ENCODE results near the gene TCP11L1.

TCP11L1 gene, protein sequence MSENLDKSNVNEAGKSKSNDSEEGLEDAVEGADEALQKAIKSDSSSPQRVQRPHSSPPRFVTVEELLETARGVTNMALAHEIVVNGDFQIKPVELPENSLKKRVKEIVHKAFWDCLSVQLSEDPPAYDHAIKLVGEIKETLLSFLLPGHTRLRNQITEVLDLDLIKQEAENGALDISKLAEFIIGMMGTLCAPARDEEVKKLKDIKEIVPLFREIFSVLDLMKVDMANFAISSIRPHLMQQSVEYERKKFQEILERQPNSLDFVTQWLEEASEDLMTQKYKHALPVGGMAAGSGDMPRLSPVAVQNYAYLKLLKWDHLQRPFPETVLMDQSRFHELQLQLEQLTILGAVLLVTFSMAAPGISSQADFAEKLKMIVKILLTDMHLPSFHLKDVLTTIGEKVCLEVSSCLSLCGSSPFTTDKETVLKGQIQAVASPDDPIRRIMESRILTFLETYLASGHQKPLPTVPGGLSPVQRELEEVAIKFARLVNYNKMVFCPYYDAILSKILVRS

DNA sequence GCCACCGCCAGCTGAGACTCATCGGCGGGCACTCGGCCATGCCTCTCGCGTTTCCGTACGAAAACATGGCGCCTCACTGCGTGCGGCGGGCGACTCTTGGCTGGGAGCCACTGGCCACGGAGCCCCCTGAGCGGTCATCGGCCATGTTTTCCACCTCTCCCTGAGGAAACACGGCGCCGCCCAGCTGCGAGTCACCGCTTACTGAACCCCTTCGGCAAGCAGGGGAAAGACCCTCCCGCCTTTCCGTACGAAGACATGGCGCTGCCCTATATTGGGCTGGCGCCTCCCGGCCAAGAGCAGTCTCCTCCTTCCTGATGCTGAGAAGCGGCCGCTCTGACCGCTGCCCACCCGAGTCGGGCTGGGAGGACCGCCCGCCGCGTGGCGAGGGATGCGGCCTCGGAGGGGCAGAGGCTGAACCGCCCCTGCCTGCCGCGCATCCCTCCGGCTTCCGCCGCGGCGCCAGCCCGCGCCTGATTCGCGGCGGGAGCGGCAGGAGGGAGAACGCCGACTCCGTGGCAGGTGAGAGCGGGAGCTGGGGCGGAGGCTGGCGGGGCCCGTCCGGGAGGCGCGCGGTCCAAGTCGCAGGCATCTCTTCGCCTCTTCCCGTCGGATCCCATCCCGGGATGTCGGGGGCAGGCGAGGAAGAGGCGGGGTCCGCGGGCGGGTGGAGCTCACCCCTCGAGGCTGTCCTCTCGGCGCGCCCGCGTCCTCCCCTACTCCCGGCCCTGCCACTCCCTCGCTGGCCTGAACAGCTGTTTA is at the start of gene TCP11L1:
TSS of gene TCP11L1 (plus strand) at position 299 of the 759 bp plus-strand sequence. CDS start 4,202 bp downstream, outside the sequence.
- peak; percentile 96 for DNase-seq

DNA sequence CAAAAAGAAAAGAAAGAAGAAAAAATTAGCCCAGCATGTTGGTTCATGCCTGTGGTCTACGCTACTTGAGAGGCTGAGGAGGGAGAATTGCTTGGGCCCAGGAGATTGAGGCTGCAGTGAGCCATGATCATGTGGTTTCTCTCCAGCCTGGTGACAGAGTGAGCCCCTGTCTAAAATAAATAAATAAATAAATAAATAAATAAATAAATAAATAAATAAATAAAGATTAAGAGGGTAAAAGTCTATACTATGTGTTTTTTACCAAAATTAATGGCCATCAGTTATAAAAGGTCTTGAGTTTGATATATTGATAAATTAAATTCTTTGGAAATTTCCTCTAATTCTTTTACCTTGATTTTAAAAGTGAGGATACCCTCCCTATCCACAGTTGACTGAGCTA is 48.9 kb upstream of the TCP11L1 start:
- no peak for DNase-seq

DNA sequence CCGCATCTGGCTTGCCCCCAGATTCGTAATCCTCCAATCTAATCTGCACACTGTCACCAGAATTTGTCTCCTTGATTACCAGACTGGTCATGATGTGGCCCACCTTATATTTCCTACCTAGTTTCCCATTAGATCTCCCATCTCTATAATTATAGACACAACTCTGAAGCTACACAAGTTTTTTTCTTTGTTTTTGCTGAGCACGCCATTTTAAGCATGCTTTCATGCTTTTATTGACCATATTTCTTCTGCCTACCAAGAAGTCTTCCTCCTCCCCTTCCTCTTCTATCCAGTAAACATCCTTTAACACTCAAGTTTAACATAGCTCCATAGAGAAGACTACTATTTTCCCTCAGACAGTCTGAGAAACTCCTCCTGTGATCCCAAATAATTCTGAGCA is 47.9 kb upstream of the TCP11L1 start:
- no peak for DNase-seq

DNA sequence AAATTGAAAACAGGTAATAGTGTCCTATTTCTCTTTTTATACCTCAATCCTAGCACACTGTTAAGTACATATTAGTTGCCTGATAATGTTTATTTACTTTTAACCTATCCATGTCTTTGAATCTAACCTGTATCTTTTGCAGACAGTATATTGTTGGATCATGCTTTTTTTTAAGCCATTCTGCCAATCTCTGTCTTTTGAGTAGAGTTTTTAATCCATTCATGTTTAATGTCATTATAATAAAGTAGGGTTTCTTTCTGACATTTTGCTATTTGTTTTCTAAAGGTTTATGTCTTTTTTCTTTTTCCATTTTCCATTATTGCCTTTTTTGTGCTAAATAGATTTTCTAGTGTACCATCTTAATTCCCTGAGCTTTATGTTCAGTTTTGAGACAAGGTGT is 47.5 kb upstream of the TCP11L1 start:
- no peak for DNase-seq

DNA sequence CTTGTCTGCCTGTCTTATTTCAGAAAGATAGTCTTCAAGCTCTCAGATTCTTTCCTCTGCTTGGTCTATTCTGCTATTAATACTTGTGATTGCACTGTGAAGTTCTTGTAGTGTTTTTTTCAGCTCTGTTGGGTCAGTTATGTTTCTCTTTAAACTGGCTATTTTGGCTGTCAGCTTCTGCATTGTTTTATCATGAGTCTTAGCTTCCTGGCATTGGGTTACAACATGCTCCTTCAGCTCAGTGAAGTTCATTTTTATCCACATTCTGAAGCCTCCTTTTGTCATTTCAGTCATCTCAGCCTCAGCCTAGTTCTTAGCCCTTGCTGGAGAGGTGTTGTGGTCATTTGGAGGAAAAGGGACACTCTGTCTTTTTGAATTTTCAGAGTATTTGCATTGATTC is 39.2 kb upstream of the TCP11L1 start:
- no peak for DNase-seq

DNA sequence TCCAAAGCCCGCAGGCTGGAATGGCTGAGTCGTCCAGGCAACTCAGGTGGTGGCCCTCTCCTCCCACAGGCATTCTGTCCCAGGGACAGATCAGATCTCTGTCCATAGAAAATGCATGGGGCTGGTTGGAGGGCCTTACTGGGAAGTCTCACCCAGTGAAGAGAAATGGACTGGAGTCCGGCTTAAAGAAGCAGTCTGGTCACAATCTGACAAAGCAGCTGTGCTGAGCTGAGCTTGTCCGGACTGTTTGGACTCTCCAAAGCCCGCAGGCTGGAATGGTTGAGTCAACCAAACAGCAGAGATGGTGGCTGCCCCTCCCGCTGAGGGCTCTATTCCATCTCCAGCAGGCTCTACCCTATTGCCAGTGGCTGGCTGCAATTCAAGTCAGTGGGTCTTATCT is 38.1 kb upstream of the TCP11L1 start:
- DNase-seq = no peak

DNA sequence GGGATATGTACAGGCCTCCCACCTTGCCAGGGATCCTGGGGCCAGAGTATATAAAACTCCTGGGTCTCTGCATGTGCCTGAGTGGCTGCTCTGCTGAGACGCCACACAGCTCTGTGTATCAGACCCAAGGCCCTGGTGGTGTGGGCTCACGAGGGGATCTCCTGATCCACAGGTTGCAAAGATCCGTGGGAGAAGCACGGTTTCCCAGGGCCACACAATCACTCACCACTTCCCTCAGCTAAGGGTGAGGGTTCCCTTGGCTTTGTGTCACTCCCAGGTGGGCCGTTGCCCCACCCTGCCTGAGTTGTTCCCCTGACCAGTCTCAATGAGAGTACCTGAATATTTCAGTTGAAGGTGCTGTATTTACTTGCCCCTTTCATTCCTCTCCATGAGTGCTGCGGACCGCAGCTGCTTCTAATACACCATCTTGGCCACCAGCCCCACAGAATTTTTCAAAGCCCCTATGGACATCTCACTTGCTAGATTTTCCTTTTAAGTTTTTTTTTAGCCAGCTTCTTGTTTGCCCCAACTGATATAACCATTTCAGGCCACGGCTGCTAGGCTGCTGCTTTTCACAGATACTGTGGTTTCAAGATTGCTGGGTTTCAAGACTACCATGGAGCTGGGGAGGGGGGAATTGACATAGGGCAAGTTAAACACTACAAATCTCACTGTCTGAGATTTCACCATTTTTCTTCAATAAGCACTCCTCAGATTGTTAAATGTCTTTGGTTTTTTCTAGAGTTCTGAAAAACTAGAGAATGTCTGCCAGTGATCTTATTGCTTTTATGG is 37.4 kb upstream of the TCP11L1 start:
- DNase-seq = peak; percentile 18

DNA sequence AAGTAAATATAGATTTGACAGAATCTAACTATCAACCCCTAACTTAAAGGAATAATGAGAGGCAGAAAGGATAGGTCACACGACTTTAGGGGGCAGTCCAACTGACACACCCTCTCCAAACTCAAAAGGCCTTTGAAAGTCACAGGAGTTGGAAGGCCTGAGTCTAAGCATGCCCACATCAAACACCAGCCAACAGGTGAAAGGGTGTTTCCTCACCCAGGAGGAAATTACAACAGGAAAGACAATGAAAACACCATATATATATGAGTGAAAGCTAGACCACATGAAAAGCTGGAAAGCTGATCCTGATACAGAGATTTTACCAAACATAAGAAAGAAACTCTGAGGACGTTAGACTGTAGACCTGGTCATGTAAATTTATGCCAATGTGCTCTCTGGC is 34.2 kb upstream of the TCP11L1 start:
- DNase-seq = no peak

DNA sequence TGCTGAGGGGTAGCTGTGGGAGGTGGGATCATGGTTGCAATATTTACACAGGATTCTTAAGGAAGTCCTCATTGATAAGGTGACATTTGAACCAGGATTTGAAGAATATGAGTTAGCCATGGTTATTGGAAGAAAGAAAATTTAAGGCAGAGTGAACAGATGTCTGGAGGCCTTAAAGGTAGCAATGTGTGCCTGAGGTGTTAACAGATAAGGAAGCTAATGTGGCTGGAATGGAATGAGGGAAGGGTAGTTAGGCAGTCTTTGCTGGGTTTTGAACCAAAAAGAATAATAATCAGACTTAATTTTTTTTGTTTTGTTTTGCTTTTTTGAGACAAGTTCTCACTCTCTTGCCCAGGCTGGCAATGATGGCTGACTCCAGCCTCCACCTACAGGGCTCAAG is 33.4 kb upstream of the TCP11L1 start:
- DNase-seq = no peak

DNA sequence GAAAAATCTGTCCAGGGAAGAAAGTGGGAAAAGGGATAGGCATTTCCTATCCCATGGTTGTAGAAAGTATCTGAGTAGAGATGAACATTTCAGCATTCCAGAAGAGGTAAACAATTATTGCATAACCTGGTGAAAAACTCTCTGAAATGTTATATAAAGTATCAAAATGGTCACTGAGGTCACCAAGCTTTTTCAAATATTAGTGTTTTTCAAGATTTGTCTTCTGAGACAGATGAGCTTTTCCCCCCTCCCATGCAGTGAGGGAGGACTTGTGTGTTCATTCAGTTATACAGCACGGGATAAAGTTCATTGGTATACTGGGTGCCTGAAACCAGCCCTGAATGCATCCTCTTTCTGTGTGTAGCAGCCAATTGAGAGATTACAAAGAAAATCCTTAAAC is 25.6 kb upstream of the TCP11L1 start:
- DNase-seq = no peak

DNA sequence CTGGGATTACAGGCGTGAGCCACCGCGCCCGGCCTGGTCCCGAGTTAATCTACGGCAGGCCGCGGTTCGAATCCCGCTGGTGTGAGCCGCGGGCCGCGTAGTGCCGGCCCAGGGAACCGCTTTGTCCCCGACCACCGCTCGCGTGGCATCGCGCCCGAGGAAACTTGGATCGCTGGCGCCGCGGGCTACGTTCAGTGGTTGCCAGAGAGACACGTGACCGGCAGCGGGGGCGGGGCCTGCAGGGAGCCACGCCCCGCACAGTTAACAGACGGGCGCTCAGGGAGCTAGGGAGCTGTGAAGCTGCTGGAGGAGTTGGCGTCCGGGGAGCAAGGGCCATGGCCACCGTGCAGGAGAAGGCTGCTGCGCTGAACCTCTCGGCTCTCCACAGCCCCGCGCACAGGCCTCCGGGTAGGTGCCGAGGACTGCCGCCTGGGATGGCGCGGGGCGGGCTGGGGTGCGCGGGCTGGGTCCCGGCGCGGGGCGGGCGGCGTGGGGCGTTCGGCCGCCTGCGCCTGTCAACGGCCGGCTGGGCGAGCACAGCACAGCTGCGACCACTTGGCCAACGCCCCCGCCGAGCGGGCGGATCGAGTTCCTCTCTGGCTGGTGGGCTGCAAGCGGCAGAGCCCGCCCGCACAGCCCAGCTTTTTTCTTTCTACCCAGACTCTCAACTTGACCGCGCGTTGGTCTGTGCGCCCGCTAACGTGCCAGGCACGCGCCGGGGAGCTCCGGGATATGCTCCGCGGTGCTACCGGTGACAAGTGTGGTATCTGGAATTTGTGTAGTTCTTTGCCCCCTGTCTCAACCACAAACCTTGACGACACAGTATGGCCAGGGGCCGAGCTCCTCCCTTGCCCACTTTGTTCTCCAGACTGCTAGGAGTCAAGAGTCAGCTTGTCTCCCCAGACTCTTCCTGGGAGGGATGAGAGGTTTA is 23.5 kb upstream of the TCP11L1 start, which contains the start of gene DEPDC7:
TSS of gene DEPDC7 (plus strand) at position 258 of the 931 bp plus-strand sequence. CDS start at position 336, 78 bp downstream.
- DNase-seq = peak; percentile 93

DNA sequence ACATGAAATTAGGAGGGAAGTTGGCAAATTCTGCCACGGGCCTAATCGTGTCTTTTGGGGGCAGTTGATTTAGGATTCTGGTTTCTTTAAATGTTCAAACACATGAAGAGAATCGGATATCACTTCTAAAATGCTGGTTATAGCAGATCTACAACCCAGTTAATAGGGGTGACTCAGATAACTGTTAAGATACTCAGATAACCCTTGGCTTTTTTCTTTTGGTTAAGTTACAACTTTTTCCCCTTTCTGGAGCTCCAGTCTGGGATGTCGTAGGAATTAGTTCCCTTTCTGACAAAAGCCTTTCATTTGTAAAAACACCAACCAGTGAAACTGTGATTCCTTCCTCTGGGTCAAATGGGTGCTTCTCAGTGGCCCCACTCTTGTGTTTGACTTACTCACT is 22.7 kb upstream of the TCP11L1 start:
- no peak for DNase-seq

DNA sequence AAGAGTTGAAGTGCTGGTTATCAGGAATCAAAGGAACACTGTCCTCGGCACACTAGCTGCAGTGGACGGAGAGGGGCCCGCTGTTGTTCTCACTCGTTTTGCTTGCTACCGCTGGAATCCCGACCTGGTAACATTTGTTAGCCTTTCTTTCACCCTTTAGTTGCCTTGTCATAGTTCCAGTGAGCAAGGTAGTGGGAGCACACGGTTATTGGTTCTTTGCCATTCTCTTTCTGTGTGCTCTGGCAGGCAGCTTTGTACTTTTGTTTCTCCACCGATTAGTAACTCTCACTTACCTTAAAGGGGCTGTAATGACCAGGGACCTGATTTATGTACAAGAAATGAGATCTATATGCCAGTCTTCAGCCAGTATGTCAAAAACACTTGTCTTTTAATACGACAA is 21.9 kb upstream of the TCP11L1 start:
- DNase-seq = no peak

DNA sequence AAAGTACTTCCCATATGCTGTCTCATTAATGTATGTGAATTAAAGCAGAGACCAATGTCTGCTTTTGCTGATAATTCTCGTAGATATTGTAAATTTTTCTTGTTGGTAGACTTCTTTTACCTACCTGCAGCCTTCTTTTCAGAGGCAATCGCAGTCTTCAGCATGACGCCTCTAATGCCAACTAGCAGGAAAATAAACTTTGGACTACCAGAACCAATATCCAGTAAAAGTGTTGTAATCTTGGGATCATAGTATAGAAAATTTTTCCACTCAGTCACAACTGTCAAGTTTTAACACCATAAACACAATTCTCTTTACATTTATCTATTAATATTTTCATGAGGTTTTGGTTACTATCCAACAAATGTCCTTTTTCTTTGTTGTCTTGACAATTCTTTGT is 21.4 kb upstream of the TCP11L1 start:
- DNase-seq = no peak

DNA sequence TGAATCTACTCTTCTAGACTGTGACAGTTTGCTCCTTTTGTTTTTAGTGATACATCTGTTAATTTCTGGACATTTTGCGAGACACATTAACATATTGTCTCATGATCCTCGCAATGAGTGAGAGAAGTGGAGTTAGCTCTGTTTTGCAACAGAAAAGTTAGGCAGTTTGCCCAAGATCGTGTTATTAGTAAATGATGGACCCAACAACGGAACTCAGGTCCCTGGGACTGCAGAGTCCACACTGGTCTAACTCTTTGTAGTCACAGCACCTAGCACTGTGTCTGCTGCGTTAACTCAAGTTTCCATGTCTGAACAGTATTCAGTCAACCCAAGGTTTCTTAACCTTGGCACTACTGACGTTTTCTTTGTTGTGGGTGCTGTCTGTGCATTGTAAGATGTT is 20.5 kb upstream of the TCP11L1 start:
- DNase-seq = no peak

DNA sequence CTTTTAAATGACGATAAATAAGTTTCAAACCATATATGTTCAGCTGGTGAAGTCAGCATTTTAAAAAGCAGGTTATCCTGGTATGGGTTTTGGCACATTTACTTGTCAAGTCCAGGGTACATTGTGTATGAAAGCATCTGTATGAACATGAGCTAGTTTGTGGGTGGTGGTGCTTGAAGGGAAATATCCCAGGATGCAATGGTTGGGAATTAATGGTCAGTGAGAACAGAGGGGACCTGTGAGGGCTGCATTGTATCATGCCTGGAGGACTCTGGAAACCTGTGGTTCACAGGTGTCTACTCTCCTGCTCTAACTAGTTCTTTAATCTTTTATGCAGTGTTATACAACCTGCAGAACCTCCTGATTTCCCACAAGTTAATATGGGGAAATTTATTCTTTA is 17.9 kb upstream of the TCP11L1 start:
- no peak for DNase-seq

DNA sequence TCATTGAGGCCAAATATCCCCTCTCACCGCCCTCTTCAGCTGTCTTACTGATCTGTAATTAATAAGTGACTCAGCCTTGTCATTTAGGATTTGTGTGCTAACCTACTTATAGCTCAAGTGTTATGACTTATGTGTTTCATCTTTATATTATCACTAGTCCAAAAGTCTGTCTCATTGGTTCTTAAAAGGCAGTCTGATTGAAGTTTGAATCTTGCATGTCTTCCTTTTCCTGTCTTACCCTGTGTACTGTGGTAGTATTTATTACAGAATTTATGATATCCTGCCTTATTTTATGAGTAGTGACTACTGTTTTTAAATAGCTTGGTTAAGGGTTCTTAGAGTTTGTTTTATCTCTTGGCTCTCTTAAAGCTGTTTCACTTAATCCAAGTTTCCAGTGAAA is 17.4 kb upstream of the TCP11L1 start:
- no peak for DNase-seq

DNA sequence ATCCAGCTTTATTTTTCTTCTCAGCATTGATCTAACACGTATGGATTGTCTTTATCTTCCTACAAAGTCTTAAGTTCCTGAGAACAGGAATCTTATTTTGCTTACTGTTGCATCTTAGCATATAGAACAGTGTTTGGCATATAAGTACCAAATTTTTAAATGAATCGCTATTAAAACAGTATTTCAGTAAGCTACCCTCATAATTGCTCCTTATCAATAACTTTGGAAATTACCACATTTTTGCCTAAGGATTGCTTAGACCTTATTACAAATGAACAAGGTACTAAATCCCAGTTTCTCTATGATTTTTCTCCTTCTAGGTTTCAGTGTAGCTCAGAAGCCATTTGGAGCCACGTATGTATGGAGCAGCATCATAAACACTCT is 14.0 kb upstream of the TCP11L1 start:
- DNase-seq = no peak

DNA sequence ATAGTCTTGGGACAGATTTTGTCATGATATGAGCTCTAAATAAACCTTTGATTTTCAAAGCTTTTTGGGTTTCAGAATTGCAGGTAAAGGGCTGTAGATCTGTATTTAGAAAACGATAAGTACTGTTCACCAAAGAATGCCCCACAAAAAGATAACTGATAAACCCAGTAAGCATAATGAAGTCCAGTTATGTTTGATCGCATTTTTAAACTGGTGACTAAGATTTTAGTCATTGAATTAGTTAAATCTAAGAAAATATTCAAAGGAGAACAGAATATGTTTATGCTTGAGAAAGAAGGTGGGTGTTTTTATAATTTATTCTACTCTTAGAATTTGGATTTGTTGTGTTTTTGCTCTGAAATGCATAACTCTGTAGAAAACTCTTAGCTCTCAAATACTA is 12.1 kb upstream of the TCP11L1 start:
- no peak for DNase-seq

DNA sequence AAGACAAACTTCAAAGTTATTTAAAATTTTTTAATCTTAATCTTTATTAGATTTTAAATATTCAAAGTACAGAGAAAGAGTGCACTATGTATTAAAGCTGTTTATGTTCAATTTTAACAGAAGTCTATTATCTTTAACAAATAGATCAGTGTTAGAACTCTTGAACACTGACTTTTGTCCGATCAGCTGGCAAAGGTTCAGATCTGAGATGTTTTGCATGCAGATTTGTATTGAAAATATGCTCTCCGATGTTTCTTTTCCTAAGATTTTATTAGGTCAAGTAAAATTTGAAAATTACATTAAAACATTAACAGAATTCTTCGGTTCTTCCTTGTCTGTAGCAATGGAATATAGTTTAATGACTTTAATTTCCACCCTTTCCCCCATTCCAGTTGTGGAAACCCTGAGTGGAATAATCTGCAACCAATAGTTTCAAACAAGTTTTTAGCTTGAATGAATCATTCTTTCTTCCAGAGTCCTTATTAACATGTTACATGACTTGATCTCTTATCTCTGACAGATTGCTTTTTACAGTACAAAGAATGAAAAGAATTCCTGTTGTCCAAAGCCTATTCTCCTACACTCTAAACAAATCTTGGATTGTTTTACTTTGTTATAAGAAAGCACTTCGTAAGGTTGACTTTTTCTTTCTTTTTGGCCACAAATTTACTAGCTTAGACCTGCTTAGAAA is 11.4 kb upstream of the TCP11L1 start:
- DNase-seq = no peak

DNA sequence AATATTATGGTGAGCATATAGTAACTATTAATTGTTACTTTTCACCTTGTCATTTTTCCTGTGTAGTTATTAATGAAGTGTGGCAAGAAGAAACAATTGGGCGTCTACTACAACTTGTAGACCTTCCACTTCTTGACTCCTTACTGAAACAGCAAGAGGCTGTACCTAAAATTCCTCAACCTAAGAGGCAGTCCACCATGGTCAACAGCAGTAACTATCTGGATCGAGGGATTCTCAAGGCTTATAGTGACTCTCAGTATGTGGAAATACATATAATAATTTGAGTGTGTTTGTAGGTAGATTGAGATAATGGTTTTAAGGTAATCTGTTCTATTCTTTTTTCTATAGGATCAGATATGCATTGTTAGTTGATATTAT is 10.8 kb upstream of the TCP11L1 start:
- no peak for DNase-seq

Measured in femur (tissue), 1 donor.